ENCODE data around the gene PPFIA1.

GRCh38 chr11:70415642-70416395, 145.3 kb downstream of the PPFIA1 start:
- TF ChIP-seq JUN (IDR thresholded peaks at IDR 0.05): no peak
- no peak for TF ChIP-seq CTCF (IDR thresholded peaks at IDR 0.05)
- TF ChIP-seq HDAC2 (IDR thresholded peaks at IDR 0.05): no peak
- no peak for TF ChIP-seq POLR2A (IDR thresholded peaks at IDR 0.05; ENCODE audit: low read length)
- TF ChIP-seq FOSB (CRISPR knock-in tag; IDR thresholded peaks at IDR 0.05): no peak
- TF ChIP-seq, protein P1, sequence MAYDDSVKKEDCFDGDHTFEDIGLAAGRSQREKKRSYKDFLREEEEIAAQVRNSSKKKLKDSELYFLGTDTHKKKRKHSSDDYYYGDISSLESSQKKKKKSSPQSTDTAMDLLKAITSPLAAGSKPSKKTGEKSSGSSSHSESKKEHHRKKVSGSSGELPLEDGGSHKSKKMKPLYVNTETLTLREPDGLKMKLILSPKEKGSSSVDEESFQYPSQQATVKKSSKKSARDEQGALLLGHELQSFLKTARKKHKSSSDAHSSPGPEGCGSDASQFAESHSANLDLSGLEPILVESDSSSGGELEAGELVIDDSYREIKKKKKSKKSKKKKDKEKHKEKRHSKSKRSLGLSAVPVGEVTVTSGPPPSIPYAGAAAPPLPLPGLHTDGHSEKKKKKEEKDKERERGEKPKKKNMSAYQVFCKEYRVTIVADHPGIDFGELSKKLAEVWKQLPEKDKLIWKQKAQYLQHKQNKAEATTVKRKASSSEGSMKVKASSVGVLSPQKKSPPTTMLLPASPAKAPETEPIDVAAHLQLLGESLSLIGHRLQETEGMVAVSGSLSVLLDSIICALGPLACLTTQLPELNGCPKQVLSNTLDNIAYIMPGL (CRISPR knock-in tag; IDR thresholded peaks at IDR 0.05; ENCODE audit: borderline replicate concordance): no peak
- no peak for TF ChIP-seq REST (IDR thresholded peaks at IDR 0.05)
- TF ChIP-seq RFX5 (IDR thresholded peaks at IDR 0.05): no peak
- no peak for TF ChIP-seq CHD2 (IDR thresholded peaks at IDR 0.05; ENCODE audit: low read length, partially characterized antibody)
- no peak for TF ChIP-seq ZNF302 (CRISPR knock-in tag; IDR thresholded peaks at IDR 0.05)
